SIG-M5 treated with dmso at 0.1 percent for 504 hours (cell line): ENCODE results near the gene PRKG2.

Experiments
- DNase-seq: peaks from one replicate; lab custom pipeline; 2025; ENCODE audit not compliant: unreplicated experiment; lab: John Stamatoyannopoulos, UW

Gene PRKG2

DNA sequence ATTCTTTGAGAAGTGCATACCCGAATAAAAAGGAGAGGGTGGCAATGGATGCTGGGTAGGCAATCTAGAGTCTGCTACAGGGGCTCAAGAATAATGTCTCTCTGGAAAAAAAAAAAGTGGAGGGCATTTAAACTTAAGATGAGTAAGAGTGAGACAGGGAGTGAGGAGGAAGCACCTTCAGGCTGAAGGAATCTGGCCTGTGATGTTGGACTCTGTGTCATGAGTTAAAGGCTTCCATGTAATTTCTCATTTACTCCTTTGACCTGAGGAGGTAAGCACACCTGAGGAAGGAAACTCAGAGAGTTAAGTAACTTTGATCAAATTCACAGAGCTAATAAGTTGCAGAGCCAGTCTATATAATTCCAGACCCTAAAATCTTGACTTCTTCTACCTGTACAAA, 3.2 kb upstream of the PRKG2 start:
- no peak for DNase-seq

GRCh38 chr4:81217779-81218178, 2.8 kb upstream of the PRKG2 start:
- no peak for DNase-seq

GRCh38 chr4:81215931-81216330, 909 bp upstream of the PRKG2 start:
- no peak for DNase-seq

DNA sequence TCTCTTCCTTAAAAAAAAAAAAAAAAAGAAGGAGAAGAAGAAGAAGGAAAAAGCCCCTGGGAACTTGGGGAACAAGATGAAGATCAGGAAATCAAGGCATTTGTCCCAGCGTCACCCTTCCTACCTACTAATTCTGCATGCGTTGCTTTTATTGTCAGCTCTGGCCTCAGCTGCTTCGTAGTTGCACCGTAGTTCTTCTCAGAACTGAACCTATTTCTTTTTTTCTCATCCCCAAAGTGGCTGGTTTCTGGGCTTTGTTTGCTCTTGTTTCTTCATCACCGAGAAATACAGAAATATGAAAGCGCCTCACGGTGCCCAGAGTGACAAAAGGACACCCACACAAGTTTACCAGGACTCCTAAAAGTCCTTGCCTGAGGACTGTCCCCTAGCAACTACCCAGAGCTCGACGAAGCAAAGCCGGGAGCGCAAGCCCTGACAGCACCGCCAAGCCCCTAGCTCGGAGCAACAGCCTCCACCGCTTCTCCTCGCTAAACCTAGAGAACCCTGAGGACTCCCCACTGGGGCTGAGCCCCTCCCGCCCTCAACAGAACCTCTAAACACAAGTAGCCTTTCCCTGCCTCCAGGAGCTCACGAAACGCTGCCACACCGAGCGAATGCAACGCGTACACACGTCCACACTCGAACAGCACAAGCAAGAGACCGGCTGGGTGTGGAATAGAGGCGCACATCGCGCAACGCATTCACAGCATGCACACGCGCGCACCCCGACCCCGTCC, 710 bp downstream of the PRKG2 start:
- DNase-seq, result no peak

GRCh38 chr4:81213671-81214070, 1.4 kb downstream of the PRKG2 start:
- DNase-seq, result no peak

- no peak for DNase-seq
Observed at GRCh38 chr4:81211956-81212355, 3.1 kb downstream of the PRKG2 start.

DNA sequence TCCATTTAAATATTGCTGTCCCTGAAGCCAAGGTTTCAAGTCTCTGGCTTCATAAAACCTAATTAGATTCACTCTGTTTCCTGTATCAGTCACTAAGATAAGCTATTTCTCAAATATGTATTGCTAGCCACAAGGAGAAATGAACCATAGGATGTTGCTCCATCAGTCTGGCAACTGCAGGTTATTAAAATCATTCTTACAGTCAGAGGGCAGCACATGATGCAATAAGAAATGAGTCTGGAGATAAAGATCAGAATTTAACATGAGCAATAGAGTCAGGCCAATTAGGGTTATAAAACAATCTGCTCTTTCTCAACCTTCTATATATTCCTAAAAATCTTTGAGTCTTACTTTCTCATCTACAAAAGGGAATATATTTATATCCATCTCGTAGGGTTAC, 7.2 kb downstream of the PRKG2 start:
- no peak for DNase-seq

GRCh38 chr4:81205302-81205701, 9.7 kb downstream of the PRKG2 start:
- no peak for DNase-seq

DNA sequence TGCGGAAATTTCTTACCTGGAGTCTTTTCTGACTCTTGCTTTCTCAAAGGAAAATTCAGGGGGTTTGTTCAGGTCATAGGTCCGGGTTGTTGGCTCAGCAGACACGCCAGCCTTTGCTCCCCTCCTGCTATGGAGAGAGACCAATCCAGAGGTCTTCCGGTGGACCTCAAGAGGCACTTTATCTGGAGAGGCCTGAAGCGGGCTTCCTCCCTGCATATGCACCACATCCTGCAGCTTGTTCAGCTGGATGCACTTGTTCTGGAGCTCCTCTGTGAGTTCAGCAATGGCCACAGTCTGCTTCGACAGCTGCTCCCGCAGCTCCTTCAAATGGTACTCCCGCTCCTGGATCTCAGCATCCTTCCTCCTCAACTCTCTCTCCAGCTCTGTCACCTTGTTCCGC, 10.5 kb downstream of the PRKG2 start:
- DNase-seq, result no peak

GRCh38 chr4:81199831-81200230, 15.2 kb downstream of the PRKG2 start:
- no peak for DNase-seq

DNA sequence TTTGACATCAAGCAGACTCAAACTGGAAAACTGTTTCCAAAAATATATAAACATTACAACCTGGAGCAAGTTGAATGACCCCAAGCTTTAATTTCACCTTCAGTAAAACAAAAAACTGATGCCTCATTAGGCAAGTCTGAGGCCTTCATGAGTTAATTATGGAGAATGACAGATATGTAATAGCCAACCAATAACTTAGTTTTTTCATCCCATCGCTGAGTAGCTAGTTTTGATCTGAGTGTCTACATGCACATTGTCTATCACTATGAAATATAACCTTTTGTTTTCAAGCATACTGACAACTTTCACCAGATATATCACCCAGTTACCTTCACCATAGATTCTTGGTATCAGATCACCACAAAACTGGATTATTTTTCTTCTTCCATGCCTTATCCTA, 16.4 kb downstream of the PRKG2 start:
- no peak for DNase-seq

- no peak for DNase-seq
Observed at GRCh38 chr4:81197864-81198524, 17.0 kb downstream of the PRKG2 start.

- no peak for DNase-seq
Observed at GRCh38 chr4:81196126-81196650, 18.8 kb downstream of the PRKG2 start.

GRCh38 chr4:81195475-81195874, 19.5 kb downstream of the PRKG2 start:
- no peak for DNase-seq

- no peak for DNase-seq
Observed at GRCh38 chr4:81194286-81194685, 20.7 kb downstream of the PRKG2 start.

- DNase-seq, result no peak
Observed at GRCh38 chr4:81180916-81181315, 34.1 kb downstream of the PRKG2 start.

GRCh38 chr4:81179326-81179725, 35.7 kb downstream of the PRKG2 start:
- no peak for DNase-seq

- no peak for DNase-seq
Observed at GRCh38 chr4:81173213-81173612, 41.8 kb downstream of the PRKG2 start.

DNA sequence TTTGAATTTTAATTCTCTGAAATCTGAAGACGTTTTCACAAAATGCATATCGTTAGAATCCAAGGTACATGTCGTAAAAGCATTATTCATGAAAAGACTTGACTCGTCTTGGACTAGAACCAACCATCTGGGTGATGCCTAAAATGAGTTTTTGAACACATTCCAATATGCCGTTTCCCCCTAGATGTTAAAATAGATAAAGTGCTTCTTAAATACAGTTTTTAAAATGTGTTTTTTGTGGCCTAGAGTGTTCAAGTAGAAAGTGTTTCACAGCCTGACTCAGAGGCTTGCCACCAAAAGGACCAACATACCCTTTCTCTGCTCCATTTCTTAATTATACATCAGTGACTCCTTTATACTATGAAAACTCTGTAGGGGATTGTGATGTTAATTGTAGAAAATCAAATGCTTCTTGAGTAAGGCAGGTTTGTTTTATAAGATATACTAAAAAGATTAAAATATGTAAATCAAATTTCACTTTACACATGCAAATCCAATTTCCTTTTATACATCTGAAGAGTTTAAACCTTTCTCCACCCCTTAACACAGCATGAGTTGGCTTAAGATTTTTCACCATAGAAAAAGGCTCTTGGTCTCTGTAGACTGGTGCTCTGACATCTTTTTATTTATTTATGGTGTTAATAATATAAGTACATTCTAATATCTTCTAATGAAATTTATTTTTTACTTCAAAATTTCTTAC, 48.4 kb downstream of the PRKG2 start:
- no peak for DNase-seq

DNA sequence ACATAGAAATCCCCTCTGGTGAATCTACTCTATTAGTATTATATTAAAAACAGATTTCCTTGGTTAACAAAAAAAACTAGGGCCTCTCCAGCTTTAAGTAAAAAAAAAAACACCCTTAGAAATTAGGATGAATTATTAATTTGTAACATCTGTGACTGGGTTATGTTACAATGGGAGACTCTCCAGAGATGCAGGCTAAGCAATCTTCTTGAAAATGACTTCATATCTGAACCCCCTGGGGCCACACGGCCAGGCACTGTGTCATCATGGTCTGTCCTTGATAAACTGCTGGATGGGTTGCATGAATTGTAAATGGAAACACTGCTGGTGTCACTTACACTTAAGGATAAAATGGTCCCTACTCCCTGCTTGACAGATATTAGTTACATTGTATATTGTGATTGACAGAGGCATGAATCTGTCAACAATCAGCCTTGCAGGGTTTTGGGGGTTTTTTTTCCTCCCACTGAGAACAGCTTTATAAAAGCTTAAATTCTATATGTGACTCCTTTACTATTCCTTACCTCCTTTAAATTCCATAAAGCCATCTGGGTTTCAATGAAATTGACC, 49.1 kb downstream of the PRKG2 start:
- DNase-seq, result no peak

GRCh38 chr4:81164623-81165416, 50.2 kb downstream of the PRKG2 start:
- DNase-seq, result no peak
